Inflammatory macrophage treated with lipopolysaccharide for 1 hour (primary cell): ENCODE results near the gene AQP9.
A peak's percentile ranks its signal among the peaks of the same experiment; 100 is the strongest.
"Not testable (repeated sequence)": the region's sequence is repeated elsewhere in the genome, so short reads cannot be mapped to it uniquely, and the experiment has no call there.

ENCODE experiments used
- DNase-seq, 2 donors: peaks; one replicate each; pipeline ENCODE4 v3.0.0-alpha.2; 2020 to 2022

The AQP9 gene

GRCh38 chr15:58138106-58138505 lies at the start of gene AQP9:
Gene AQP9 (plus strand): TSS chr15:58138381. CDS start chr15:58138566, 185 bp downstream.
- DNase-seq: peak; percentile 90 to 95

GRCh38 chr15:58095415-58095814 lies 42.8 kb upstream of the AQP9 start:
- DNase-seq: no peak

GRCh38 chr15:58096529-58097084 lies 41.6 kb upstream of the AQP9 start:
- DNase-seq: no peak

GRCh38 chr15:58103482-58103881 lies 34.7 kb upstream of the AQP9 start:
- DNase-seq: no peak

GRCh38 chr15:58108117-58108516 lies 30.1 kb upstream of the AQP9 start:
- DNase-seq: no peak

- peak; percentile 68 to 88 for DNase-seq
Measured at GRCh38 chr15:58109419-58109818, 28.8 kb upstream of the AQP9 start.

- no peak for DNase-seq
Measured at GRCh38 chr15:58110999-58111717, 27.0 kb upstream of the AQP9 start.

GRCh38 chr15:58111718-58112104 lies 26.5 kb upstream of the AQP9 start:
- DNase-seq: no peak

GRCh38 chr15:58113358-58113757 lies 24.8 kb upstream of the AQP9 start:
- DNase-seq: not testable (repeated sequence)

- no peak for DNase-seq
Measured at GRCh38 chr15:58114388-58114787, 23.8 kb upstream of the AQP9 start.

- peak; percentile 50 to 65 for DNase-seq
Measured at GRCh38 chr15:58114812-58115211, 23.4 kb upstream of the AQP9 start.

- no peak for DNase-seq
Measured at GRCh38 chr15:58115692-58116091, 22.5 kb upstream of the AQP9 start.

- DNase-seq: no peak
Measured at GRCh38 chr15:58117619-58118018, 20.6 kb upstream of the AQP9 start.

- no peak for DNase-seq
Measured at GRCh38 chr15:58118272-58118671, 19.9 kb upstream of the AQP9 start.

- no peak for DNase-seq
Measured at GRCh38 chr15:58119016-58119415, 19.2 kb upstream of the AQP9 start.

- DNase-seq: no peak
Measured at GRCh38 chr15:58124585-58124984, 13.6 kb upstream of the AQP9 start.

- no peak for DNase-seq
Measured at GRCh38 chr15:58125333-58125732, 12.8 kb upstream of the AQP9 start.

GRCh38 chr15:58134886-58135285 lies 3.3 kb upstream of the AQP9 start:
- no peak for DNase-seq

GRCh38 chr15:58135511-58136174 lies 2.5 kb upstream of the AQP9 start:
- DNase-seq: no peak

GRCh38 chr15:58136731-58137130 lies 1.4 kb upstream of the AQP9 start:
- no peak for DNase-seq

GRCh38 chr15:58137686-58138085 lies 495 bp upstream of the AQP9 start:
- no peak for DNase-seq

- DNase-seq: peak in 1 of 2 donors; percentile 31
Measured at GRCh38 chr15:58139276-58139988, 1.3 kb downstream of the AQP9 start.

- peak; percentile 91 to 95 for DNase-seq
Measured at GRCh38 chr15:58139989-58140522, 1.9 kb downstream of the AQP9 start.
